ENCODE data around the gene SLC38A5.

Gene SLC38A5

DNA sequence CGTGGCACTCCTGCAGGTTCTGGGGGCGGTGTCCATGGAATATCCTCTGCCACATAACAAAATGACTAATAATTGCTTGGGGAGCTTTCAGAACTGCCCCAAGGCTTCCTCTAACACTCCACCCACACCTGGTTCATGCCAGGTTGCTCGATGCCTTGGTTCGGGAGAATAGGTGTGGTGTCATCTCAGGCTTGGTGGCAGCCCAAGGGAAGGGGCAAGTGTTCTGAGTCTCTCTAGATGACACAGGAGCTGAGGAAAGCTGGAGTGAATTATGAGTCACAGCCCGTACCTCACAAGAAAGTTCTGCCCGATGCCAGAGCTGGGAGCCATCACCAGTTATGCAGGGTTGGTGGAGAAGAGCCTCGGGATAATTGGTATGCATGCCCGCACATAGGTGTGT lies 20.6 kb upstream of the SLC38A5 start:
- DNase-seq = no peak

DNA sequence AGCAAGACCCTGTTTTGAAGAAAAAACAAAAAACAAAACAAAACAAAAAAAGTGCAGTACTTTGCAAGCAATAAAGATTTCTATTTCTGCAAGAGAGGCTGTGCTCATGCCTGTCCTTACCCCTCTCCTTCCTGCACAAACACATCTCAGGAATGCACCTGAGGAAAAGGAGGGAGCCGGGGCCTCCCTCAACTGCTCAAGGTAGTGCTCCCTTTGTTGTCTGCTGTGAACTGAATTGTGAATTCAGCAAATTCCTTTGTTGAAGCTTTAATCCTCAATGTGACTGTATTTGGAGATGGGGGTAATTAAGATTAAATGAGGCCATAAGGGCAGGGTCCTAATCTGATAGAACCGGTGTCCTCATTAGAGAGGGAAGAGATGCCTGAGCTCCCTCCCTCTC lies 19.8 kb upstream of the SLC38A5 start:
- no peak for DNase-seq

DNA sequence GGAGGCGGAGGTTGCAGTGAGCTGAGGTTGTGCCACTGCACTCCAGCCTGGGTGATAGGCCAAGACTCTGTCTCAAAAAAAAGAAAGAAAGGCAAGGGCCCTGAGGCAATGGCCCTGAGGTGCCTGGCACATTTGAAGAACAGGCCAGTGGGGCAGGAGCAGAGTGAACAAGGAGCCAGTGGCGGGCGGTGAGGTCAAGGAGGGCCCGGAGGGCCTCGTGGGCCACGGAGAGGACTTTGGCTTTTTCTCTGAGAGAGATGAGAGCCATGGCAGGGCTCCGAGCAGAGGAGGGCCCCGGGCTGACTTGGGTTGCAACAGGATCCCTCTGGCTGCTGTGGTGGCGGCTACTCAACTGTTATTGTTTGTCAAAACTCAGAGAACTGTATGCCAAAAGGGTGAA lies 19.2 kb upstream of the SLC38A5 start:
- DNase-seq = no peak

DNA sequence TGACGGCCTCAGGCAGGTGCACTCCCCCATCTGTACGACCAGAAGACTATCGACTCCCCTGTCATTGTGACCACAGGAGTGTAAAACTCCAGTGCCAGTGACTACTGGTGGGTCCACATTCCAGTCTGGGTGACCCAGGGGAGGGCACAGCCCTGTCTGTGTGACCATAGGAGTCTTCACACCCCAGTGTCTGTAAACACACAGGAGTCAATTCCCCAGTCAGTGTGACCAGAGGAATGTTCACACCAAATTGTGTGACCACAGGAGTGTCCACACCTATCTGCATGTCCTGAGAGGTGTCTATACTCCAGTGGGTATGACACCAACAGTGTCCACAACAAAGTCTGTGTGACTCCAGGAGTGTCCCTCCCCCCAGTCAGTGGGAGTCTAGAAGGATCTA lies 18.0 kb upstream of the SLC38A5 start:
- no peak for DNase-seq

DNA sequence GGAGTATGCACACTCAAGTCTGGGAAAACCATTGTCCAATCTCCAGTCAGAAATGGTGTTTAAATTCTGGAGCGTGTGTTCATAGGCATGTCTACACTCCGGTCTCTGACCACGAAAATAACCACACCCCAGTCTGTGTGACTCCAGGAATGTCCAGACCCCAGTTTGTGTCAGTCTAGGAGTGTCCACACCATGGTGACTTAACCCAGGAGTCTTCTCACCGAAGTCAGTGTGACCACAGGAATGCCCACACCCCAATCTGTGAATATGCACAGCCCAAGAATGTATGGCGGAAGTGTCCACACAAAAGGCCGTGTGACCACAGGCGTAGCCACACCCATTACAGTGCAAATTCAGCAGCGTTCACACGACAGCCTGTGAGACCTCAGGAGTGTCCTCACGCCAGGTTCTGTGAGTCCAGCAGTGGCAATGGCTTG lies 17.3 kb upstream of the SLC38A5 start:
- DNase-seq = no peak

DNA sequence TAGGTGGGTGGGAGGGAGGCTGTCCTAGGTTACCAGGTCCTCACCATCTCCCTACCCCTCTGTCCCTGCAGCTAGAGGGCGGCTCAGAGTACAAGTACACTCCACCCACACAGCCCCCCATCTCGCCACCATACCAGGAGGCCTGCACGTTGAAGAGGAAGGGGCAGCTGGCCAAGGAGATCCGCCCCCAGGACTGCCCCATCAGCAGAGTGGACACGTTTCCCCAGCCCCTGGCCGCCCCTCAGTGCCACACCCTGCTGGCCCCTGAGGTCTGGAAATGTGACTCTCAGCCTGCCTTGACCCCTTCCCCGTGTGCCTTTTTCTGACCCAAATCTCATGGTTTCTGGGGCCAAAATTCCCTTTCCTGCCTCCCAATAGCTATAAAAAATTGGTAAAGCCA lies 12.5 kb upstream of the SLC38A5 start:
- no peak for DNase-seq

DNA sequence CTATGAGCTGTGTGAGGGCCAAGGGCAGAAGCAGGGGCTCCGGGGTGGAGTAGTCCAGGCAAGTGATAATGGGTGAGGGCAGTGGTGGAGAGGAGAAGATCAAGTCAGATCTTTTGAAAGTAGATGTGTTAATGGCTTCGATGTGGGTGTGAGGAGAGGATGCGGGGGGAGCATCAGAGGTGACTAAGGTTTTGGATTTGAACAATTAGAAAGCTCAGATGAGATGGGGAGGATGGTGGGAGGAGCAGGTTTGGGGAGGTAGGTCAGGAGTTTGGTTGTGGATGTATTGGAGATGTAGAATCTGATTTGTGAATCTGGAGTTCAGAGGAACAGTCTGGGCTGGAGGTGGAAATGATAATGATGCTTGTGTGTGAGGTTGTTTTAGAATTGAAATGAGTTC lies 10.5 kb upstream of the SLC38A5 start:
- no peak for DNase-seq

DNA sequence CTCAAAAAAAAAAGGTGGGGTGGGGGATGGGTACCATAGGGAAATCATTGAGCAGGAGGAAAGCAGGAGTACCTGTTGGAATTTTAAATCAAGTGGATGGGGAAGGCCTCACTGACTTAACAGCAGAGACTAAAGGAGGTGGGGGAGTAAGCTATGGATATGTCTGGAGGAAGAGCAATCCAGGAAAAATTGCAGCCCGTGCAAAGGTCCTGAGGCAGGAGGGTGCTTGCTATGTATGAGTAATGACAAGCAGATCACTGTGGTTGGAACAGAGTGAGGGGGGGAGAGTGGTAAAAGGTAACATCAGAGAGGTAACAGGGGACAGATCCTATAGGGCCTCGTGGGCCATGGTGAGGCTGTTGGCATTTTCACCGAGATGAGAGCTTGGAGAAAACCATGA lies 10.1 kb upstream of the SLC38A5 start:
- DNase-seq = no peak

DNA sequence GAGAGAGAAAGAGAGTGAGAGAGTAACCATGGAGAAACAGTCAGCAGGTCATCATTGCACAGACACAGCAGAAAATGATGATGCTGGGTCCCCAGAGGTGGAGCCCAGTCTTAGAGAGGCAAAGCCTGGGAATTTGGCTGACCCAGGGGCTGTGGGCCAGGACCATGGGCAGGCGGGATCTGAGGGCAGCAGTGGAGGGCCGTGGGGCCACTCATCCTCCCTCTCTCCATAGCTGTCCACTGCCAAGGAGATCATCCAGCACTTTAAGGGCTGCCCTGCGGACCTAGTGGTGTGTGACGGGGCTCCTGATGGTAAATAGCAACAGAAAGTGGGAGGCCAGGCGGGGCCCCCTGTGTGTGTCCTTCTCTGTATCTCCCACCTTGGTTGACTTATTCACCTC lies 8.7 kb upstream of the SLC38A5 start:
- no peak for DNase-seq

DNA sequence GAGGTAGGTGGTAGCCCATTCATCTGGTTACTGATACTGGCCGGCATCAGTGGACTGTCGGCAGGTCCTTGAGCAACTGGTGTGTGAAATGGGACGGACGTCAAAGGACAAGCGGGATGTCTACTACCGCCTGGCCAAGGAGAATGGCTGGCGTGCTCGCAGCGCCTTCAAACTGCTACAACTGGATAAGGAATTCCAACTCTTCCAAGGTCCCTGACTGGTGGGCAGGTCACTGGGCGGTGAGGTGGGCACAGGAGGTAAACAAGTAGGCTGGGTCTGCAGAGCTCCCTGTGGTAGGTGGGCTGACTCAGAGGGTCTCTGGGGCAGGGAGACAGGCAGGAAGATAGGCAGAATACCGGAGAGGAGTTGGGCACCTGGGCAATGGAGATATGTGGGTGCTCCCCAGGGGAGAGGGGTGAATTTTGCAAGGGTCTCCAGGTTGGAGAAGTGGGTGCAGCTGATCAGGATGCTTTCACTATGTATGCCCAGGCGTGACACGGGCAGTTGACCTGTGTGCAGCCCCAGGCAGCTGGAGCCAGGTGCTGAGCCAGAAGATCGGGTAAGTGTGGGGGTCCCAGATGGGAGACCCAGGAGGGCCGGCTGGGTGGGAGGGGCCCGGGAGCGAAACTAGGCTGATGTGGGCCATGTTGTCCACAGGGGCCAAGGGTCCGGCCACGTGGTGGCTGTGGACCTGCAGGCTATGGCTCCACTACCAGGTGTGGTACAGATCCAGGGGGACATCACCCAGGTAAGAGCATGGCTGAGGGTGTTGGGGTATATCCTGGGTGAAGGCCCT lies 8.1 kb upstream of the SLC38A5 start:
- no peak for DNase-seq

DNA sequence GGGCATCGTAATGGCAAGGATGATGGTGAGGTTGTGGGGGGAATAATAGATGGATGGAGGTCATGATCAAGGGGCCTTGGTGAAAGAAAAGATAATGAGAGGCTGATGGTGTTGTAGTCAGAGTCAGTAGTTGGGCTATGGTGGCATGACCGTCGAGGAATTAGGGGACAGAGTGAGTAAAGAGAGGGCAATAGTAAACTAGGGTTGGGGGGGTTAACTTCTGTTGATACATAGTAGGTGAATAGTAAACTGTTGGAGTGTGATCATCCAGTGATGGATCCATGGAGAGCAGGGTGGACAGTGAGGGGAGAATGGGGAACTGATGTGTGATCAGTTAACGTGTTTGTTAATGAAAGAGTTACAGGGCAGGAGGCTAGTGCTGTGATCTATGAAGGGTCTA lies 6.9 kb upstream of the SLC38A5 start:
- DNase-seq = no peak

DNA sequence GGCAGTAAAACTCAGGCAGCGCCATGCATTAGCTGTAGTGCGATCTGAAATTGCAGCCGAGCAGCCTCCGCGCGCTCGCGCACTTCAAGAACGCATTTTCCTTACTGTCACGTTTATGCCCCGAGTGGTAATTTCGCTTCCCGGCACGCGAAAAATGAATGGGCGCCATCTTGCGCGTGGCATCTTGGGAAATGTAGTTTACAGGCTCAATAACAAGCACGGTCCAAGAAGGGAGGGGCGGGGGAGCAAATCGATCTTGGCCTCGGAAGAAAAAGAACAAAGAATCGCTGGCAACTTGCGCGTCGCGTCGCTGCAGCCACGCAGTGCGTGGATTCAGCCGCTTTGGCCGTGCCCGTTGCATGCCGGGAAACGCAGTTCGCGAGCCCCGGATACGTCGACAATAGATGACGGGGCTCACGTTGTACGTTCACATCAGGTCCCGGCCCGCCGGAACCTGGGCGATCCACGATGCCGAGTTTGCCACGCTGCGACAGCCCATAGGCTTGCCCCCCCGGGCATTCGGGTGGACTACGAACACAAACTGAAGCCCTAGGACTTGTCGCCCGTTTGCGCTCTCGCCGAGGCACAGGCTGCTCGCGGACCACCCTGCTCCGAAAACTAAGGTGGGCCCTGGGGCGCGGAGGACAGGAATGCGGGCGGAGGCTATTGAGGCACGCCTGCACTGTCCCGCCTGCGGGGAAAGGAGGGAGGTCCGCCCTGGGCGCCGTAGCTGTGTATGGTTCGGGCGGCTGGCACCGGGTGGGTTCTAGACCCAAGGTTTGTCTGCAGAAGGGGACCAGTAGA lies 5.9 kb upstream of the SLC38A5 start, which contains the start of gene FTSJ1:
TSS of gene FTSJ1 (plus strand) at position 426 of the 804 bp plus-strand sequence. CDS start 1,849 bp downstream, outside the sequence.
- DNase-seq = peak; percentile 85

DNA sequence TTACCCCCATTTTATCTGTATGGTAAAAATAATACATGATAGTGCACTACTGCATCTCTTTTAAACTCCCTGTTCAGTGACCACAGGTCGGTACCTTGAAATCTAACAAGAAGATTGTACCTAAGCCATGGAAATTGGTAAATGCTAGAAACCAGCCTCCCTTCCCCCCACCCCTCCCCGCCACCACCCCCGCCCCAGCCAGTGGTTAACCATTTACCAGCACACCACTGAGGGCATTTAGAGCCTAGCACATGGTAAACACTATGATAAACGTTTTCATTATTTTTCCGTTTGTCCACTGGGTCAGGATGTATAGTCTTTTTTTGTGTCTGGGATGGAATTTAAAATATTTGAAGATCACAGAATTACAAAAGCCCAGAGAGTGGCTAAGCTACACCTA lies 5.2 kb upstream of the SLC38A5 start:
- DNase-seq = no peak

DNA sequence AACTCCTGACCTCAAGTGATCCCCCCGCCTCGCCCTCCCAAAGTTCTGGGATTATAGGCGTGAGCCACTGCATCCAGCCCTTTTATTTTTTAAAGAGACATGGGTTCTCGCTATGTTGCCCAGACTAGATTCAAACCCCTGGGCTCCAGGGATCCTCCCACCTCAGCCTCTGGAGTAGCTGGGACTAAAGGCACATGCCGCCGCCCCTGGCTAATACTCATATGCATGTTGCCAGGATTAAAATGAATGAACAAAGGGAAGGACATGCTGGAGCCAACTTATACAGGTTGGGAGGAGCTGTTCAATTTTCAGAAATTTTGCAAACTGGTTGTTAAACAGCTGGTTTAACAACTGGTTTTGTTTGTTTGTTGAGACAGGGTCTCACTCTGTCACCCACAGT lies 4.5 kb upstream of the SLC38A5 start:
- no peak for DNase-seq

DNA sequence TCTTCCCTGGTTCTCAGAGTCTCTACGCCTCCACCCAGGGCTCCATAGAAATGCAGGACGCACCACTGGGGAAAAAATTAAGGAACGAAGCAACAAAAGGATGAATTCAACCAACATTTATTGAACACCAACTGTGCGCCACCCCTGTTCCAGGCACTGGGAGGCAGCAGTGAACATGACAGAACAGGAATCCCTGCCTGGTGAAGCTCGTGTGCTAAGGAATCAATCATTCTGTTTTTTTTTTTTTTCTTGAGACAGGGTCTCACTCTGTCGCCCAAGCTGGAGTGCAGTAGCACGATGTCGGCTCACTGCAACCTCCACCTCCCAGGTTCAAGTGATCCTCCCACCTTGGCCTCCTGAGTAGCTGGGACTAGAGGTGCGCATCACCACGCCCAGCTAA lies 4.1 kb upstream of the SLC38A5 start:
- DNase-seq = no peak

DNA sequence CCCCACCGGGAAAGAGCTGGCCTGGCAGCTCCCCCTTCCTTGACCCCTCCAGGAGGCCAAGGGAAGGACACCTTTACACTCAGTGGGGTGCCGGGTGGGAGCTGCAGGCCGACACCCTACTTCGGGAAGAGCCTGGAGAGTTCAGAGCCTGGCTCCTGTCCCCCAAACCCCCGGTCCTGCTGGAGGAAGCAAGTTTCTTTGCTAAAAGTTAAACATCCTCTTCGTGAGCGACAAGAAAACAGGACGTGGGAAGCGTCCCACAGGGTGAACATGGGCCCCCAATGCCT lies 3.6 kb upstream of the SLC38A5 start:
- DNase-seq = no peak

DNA sequence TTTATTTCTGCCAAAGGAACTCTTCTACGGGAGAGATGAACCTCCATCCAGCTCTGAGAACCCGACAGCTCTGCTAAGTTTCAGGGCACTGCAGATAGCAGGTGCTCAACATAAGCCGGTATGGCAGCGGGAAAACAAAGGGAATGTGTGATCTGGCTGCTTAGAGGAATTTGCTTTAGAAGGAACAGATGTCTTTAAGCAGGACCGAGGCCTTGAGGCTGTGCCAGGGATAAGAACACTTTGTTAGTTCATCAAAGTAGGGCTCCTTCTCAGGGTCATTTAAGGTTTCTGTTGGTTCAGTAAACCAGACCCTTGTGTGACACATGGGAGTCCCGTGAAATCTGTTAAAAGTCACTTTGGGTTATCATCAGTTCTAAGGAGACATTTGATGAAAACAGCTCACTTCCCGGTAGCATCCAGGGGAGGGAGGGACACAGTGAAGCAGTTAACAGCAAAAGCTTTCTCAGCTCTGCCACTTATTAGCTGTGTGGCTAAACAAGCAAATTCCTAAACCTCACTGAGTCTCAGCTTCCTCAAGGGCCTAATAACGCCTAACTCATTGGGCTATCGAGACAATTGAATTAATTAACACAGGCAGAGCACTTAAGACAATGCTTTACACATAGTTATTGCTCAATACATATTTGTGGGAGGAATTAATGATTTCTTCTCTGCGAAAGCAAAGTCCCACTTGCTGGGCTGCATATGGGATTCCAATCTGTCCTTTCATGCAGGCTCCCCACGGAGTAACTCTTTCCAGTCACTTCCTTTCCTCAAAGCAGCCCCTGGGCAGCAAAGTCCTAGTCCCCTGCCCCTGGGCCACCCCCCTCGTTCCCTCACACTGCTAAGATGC lies 3.0 kb upstream of the SLC38A5 start:
- DNase-seq = no peak

DNA sequence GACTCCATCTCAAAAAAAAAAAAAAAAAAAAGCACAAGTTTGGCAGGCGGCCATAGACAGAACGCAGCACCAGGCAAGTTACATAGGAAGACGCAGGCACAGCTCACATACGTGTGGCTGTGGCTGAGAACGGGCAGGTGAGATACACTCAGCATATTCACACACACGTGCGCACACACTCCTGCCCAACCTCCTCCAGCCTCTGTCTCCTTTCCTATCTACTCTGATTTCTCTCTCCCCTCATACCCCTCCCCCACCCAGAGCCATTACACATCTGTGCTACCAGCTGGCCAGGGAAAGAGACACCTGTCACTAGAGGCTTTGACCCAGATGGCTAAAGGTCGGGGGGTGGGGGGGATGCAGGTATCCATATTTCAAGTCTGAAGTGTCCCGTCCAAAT lies 2.2 kb upstream of the SLC38A5 start:
- no peak for DNase-seq

DNA sequence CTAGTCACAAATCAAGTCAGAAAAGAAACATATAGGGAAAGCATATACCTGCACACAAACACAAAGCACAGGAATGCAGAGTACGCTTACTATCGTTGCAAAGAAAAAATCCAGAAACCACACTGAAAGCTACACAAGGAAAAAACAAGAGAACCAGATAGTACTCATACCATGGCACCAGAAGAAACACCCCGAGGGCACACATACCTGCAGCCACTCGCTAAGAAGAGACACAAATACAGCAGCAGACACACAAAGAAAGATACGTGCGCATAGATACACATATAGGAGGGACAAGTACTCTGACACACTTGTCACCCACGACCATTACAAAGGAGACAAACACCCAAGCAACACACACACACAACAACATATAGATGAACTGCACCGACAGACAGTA lies 1.4 kb upstream of the SLC38A5 start:
- DNase-seq = no peak

DNA sequence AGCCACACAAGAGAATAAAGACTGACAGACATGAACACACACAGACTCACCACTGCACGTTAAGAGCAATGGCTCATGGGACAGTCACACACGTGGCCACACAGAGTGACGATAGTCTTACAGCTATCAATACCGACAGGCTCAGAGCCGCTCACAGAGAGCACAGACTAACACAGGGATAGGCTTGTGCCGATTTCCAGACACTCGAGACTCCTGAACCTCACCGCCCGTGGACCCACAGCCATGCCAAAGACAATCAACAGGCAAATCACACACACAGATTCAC lies 716 bp upstream of the SLC38A5 start:
- DNase-seq = no peak

DNA sequence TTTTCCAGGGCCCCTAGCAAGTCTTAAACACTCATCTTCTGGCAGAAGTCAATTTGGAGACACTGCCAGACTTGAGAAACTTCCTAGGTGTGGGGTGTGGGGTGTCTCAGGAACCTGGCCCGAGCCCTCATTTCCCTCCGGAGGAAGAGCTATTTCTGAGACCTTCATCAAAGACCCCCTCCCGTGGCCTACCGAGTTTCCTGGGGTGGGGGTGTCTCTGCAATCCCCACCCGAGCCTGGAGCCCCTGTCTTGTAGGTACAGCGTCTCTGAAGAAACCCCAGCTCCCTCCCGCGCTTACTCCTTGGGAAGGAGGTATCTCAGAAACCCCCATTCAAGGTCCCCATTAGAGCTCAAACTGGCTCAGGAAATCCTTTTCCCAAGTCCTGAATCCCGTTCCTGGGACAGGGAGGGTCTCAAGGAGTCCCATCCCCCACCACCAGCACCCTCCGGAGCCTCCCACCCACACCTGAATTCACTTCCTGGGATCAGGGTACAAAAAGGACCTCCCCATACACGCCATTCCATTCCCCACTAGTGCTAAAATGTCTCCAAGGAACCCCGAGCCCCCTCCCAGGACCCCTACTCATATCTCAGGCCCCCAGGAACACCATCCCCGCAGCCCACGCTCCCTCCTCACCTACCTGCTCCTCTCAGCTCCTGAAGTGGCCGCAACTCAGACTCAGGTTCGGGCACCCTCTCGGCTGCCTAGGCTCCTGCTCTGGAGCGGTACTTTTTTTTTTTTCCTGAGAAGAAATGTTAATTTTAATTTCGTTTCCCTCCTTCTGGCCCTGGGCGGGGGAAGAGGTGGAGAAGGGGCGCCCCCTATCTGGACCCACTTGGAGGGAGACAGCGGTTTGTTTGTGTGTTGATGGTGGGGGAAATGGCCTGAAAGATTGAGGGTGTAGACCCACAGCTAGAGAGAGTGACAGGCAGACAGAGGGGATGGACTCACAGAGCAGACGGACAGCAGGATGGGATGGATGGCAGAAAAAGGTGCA lies 1.1 kb downstream of the SLC38A5 start:
- DNase-seq = peak; percentile 32

DNA sequence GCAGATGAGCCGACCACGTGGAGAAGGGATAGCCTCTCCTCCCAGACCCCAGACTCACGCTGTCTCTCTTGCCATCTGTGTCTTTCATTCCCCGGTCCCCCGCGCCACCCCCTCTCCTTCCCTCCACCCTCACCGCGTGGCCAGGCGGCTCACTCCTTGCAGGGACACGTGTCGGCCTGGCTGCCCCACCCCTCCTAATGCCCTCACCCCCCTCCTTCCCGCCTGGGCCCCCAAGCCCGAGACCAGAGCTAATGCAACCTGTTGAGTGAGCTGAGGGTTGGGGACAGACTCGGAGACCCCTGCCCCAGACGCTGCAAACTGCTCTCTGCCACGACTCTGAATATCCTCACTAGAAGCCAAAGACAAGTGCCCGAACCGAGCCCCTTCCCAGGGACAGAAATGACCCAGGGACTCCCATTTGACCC lies 1.8 kb downstream of the SLC38A5 start:
- DNase-seq = peak; percentile 16
